CD14-positive monocyte (primary cell): Measurements from ENCODE around the gene APIP. TPM values are rescaled to one million over a fixed set of nuclear protein-coding genes. Genes with fewer than 3 reads are reported as not detected.

Experiments used
- DNase-seq, 3 donors: peaks; one replicate each; pipeline ENCODE4 v3.0.0-alpha.2; 2011 to 2022
- H2AFZ ChIP-seq: 2 replicates; pipeline ENCODE4 v1.6.0; 2012; ENCODE audit warnings: mild to moderate bottlenecking, low read depth, low read length, inconsistent platforms; ENCODE audit not compliant: insufficient read depth, poor library complexity, severe bottlenecking
- H3K27ac ChIP-seq, 2 donors: 1 replicate in 1 of 2; 2 replicates in 1 of 2; pipeline ENCODE4 v1.5.1; 2012 to 2013; ENCODE audit warnings: low read length in 2 of 2, control low read depth in 1 of 2, inconsistent platforms in 1 of 2, low read depth in 1 of 2, mild to moderate bottlenecking in 1 of 2
- H3K27me3 ChIP-seq, 2 donors: one replicate each; pipeline versions ENCODE4 v1.6.0 to v1.6.1; 2011 to 2013; ENCODE audit warnings: low read length in 2 of 2; ENCODE audit not compliant: control insufficient read depth in 2 of 2, insufficient read depth in 2 of 2
- H3K36me3 ChIP-seq, 2 donors: replicated peaks in 1 of 2; 1 replicate in 1 of 2; 2 replicates in 1 of 2; pipeline versions ENCODE4 v1.5.1 to v1.6.1; 2012 to 2013; ENCODE audit warnings: low read length in 2 of 2, control low read depth in 1 of 2, inconsistent platforms in 1 of 2, mild to moderate bottlenecking in 1 of 2; ENCODE audit not compliant: insufficient read depth in 2 of 2, control insufficient read depth in 1 of 2
- H3K4me1 ChIP-seq, 2 donors: 1 replicate in 1 of 2; 2 replicates in 1 of 2; pipeline versions ENCODE4 v1.5.1 to v1.6.1; 2012 to 2013; ENCODE audit warnings: low read length in 2 of 2, control low read depth in 1 of 2, inconsistent platforms in 1 of 2, mild to moderate bottlenecking in 1 of 2, moderate library complexity in 1 of 2; ENCODE audit not compliant: insufficient read depth in 2 of 2, control insufficient read depth in 1 of 2
- H3K4me2 ChIP-seq: replicated peaks from 2 replicates; pipeline ENCODE3; 2012; ENCODE audit warnings: low read length, moderate library complexity, mild to moderate bottlenecking; ENCODE audit not compliant: poor library complexity, severe bottlenecking; ENCODE audit errors: extremely low read depth
- H3K4me3 ChIP-seq, 3 experiments: fragments of 200-600 bp in 1 of 3; sonication (generic) in 1 of 3; replicated peaks in 1 of 3; 1 replicate in 2 of 3; 2 replicates in 1 of 3; pipeline ENCODE4 v1.5.1; 2011 to 2013; ENCODE audit warnings: low read length in 3 of 3, mild to moderate bottlenecking in 3 of 3, control low read depth in 2 of 3, low read depth in 2 of 3, inconsistent platforms in 1 of 3, moderate library complexity in 1 of 3
- H3K79me2 ChIP-seq: 2 replicates; pipeline ENCODE4 v1.6.0; 2012; ENCODE audit warnings: mild to moderate bottlenecking, control low read depth, inconsistent platforms, low read length, moderate library complexity; ENCODE audit not compliant: insufficient read depth
- H3K9ac ChIP-seq: 2 replicates; pipeline ENCODE4 v1.6.0; 2017; ENCODE audit warnings: low read length, mild to moderate bottlenecking; ENCODE audit not compliant: insufficient read depth, poor library complexity, severe bottlenecking
- H3K9me3 ChIP-seq, 2 donors: replicated peaks in 1 of 2; 1 replicate in 1 of 2; 2 replicates in 1 of 2; pipeline versions ENCODE4 v1.5.1 to v1.6.1; 2012 to 2013; ENCODE audit warnings: low read length in 2 of 2, control low read depth in 1 of 2; ENCODE audit not compliant: control insufficient read depth in 1 of 2, insufficient read depth in 1 of 2
- H4K20me1 ChIP-seq: 2 replicates; pipeline ENCODE4 v1.6.0; 2012; ENCODE audit warnings: mild to moderate bottlenecking, low read length, control low read depth, moderate library complexity; ENCODE audit not compliant: insufficient read depth
- H3K27ac Mint-ChIP-seq, 7 donors: one replicate each; pipeline ENCODE4 v1.8.0; 2020; ENCODE audit warnings: mild to moderate bottlenecking in 7 of 7, mixed read lengths in 7 of 7, moderate library complexity in 6 of 7, inconsistent platforms in 2 of 7
- H3K27me3 Mint-ChIP-seq, 3 donors: one replicate each; pipeline ENCODE4 v1.8.0; 2021 to 2022; ENCODE audit warnings: low read depth in 3 of 3, mild to moderate bottlenecking in 3 of 3, mixed read lengths in 3 of 3, moderate library complexity in 3 of 3, inconsistent platforms in 1 of 3
- H3K36me3 Mint-ChIP-seq, 2 donors: one replicate each; pipeline ENCODE4 v1.8.0; 2020; ENCODE audit warnings: mixed read lengths in 2 of 2, inconsistent platforms in 1 of 2, mild to moderate bottlenecking in 1 of 2
- H3K4me1 Mint-ChIP-seq: one replicate; pipeline ENCODE4 v1.8.0; 2020; ENCODE audit warnings: mild to moderate bottlenecking, mixed read lengths
- H3K4me3 Mint-ChIP-seq, 2 donors: one replicate each; pipeline ENCODE4 v1.8.0; 2020; ENCODE audit warnings: mild to moderate bottlenecking in 2 of 2, mixed read lengths in 2 of 2, moderate library complexity in 1 of 2
- H3K9me3 Mint-ChIP-seq, 7 donors: one replicate each; pipeline ENCODE4 v1.8.0; 2020 to 2022; ENCODE audit warnings: mixed read lengths in 7 of 7, mild to moderate bottlenecking in 6 of 7, moderate library complexity in 6 of 7, inconsistent platforms in 2 of 7
- WGBS: methylation state at CpG from one replicate; pipeline ENCODE4 v1.1.5; 2013; ENCODE audit warnings: missing lambda C conversion rate; ENCODE audit not compliant: insufficient coverage; 5-methylcytosine and 5-hydroxymethylcytosine counted together
- intact Hi-C, 2 donors: fragments of 100-400 bp; cut with micrococcal nuclease; formaldehyde crosslinking; loops; one replicate each; pipeline versions ENCODE4 v1.15.0 to v1.15.1; 2023
- polyA plus RNA-seq, 3 donors: library from polyadenylated mRNA; depleted of rRNA in 1 of 3; unstranded in 2 of 3; stranded (reverse) in 1 of 3; fragments of 300-500 nt in 2 of 3; fragments of >200 nt in 1 of 3; fragmentation: Illumina TruSeq in 2 of 3; gene quantifications; 1 replicate in 2 of 3; 2 replicates in 1 of 3; pipeline ENCODE4 v1.2.3, GENCODE V29; 2012 to 2021
- TF ChIP-seq, protein P1 (sequence below): fragments of 200-600 bp; IDR thresholded peaks from one replicate; pipeline ENCODE4 v1.8.0; 2022; ENCODE audit warnings: antibody characterized with exemption, mild to moderate bottlenecking

The APIP gene
- polyA plus RNA-seq, 3 donors: 16.3 to 25.4 (median 22.9) TPM

DNA sequence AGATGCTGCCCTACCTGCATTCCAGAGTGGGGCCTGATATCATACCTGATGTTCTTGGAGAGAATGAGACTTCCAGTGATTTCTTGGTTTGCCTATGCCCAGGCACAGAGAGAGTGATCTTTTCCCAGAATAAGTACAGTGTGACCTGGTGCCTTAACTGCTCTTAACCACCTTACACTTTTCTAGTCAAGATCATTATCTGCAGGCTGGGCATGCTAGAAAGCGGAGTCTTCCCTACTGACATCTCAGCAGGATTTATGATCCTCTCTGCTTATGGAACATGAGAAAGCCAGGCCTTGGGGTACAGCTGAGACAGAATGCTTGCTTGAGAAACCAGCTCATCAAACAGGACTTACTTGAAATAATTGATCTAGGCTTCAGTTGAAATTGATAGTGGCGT is 53.1 kb downstream of the APIP start:
- Mint-ChIP-seq H3K9me3 (peaks cover 0 to 2% (median 0%) of the 10 kb centered on the region in 7 donors), H3K4me1 (peaks cover 35% of the 10 kb centered on the region), H3K27ac (no peak overlapping the region), H3K4me3 (no peak overlapping the region), H3K36me3 (no peaks in the 10 kb centered on the region), H3K27me3 (no peaks in the 10 kb centered on the region)
- H4K20me1 ChIP-seq: no peaks in the 10 kb centered on the region
- TF ChIP-seq, protein P1, sequence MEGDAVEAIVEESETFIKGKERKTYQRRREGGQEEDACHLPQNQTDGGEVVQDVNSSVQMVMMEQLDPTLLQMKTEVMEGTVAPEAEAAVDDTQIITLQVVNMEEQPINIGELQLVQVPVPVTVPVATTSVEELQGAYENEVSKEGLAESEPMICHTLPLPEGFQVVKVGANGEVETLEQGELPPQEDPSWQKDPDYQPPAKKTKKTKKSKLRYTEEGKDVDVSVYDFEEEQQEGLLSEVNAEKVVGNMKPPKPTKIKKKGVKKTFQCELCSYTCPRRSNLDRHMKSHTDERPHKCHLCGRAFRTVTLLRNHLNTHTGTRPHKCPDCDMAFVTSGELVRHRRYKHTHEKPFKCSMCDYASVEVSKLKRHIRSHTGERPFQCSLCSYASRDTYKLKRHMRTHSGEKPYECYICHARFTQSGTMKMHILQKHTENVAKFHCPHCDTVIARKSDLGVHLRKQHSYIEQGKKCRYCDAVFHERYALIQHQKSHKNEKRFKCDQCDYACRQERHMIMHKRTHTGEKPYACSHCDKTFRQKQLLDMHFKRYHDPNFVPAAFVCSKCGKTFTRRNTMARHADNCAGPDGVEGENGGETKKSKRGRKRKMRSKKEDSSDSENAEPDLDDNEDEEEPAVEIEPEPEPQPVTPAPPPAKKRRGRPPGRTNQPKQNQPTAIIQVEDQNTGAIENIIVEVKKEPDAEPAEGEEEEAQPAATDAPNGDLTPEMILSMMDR: no peak
- H3K4me3 ChIP-seq: no peak overlapping the region
- H2AFZ ChIP-seq: no peak overlapping the region
- intact Hi-C loops: no loop called here
- H3K4me1 ChIP-seq: peaks cover 31% of the 10 kb centered on the region in 2 donors
- no peak for DNase-seq
- H3K79me2 ChIP-seq: no peaks in the 10 kb centered on the region
- no peaks in the 10 kb centered on the region for H3K9me3 ChIP-seq
- no peak overlapping the region for H3K4me2 ChIP-seq
- WGBS: no CpG with 5 or more reads among the region's 2 CpGs
- no peak overlapping the region for H3K27ac ChIP-seq
- no peaks in the 10 kb centered on the region for H3K27me3 ChIP-seq
- no peak overlapping the region for H3K9ac ChIP-seq
- H3K36me3 ChIP-seq: no peaks in the 10 kb centered on the region

GRCh38 chr11:34860518-34860917 is 55.7 kb downstream of the APIP start:
- H3K4me3 Mint-ChIP-seq: no peak overlapping the region
- no peak overlapping the region for H2AFZ ChIP-seq
- no peaks in the 10 kb centered on the region for H3K27me3 ChIP-seq
- no peaks in the 10 kb centered on the region for H3K36me3 Mint-ChIP-seq
- no peaks in the 10 kb centered on the region for H4K20me1 ChIP-seq
- no peak for DNase-seq
- no peak overlapping the region for H3K27ac ChIP-seq
- H3K4me2 ChIP-seq: no peak overlapping the region
- intact Hi-C loops: no loop called here
- H3K9me3 Mint-ChIP-seq: peaks cover 0 to 2% (median 0%) of the 10 kb centered on the region in 7 donors
- TF ChIP-seq, protein P1: no peak
- H3K27me3 Mint-ChIP-seq: no peaks in the 10 kb centered on the region
- no peak overlapping the region for H3K4me3 ChIP-seq
- peaks cover 18% of the 10 kb centered on the region in 2 donors for H3K4me1 ChIP-seq
- no peaks in the 10 kb centered on the region for H3K79me2 ChIP-seq
- no peaks in the 10 kb centered on the region for H3K36me3 ChIP-seq
- no peaks in the 10 kb centered on the region for H3K9me3 ChIP-seq
- no peak overlapping the region for H3K9ac ChIP-seq
- no CpG with 5 or more reads among the region's 4 CpGs for WGBS
- no peak overlapping the region for H3K27ac Mint-ChIP-seq
- H3K4me1 Mint-ChIP-seq: peaks cover 21% of the 10 kb centered on the region
